GM12865 (cell line): Measurements from ENCODE around the gene ADCY1.

ENCODE experiments used
- DNase-seq: peaks from one replicate; pipeline ENCODE4 v3.0.0; 2010; ENCODE audit warnings: low read depth
- H3K4me3 ChIP-seq: 2 replicates; pipeline ENCODE4 v1.5.1; 2011; ENCODE audit warnings: mild to moderate bottlenecking, low read depth, low read length, control low read depth
- CTCF ChIP-seq: IDR thresholded peaks from 2 replicates; pipeline ENCODE4 v1.5.1; 2011; ENCODE audit warnings: low read length, control low read depth, low read depth, inconsistent platforms; ENCODE audit not compliant: insufficient read depth; ENCODE audit errors: missing control alignments

ADCY1 gene

GRCh38 chr7:45582136-45582749 lies 8.1 kb downstream of the ADCY1 start:
- no peak overlapping the region for H3K4me3 ChIP-seq
- TF ChIP-seq CTCF: no peak
- no peak for DNase-seq

- no peak overlapping the region for H3K4me3 ChIP-seq
- no peak for DNase-seq
- no peak for TF ChIP-seq CTCF
Measured at GRCh38 chr7:45582868-45583277, 8.7 kb downstream of the ADCY1 start.

GRCh38 chr7:45583296-45583695 lies 9.1 kb downstream of the ADCY1 start:
- H3K4me3 ChIP-seq: no peak overlapping the region
- TF ChIP-seq CTCF: no peak
- no peak for DNase-seq

- H3K4me3 ChIP-seq: no peak overlapping the region
- DNase-seq: no peak
- TF ChIP-seq CTCF: no peak
Measured at GRCh38 chr7:45584261-45585210, 10.4 kb downstream of the ADCY1 start.

- no peak for TF ChIP-seq CTCF
- no peak for DNase-seq
- no peak overlapping the region for H3K4me3 ChIP-seq
Measured at GRCh38 chr7:45585628-45586027, 11.5 kb downstream of the ADCY1 start.

GRCh38 chr7:45586542-45587520 lies 12.7 kb downstream of the ADCY1 start:
- TF ChIP-seq CTCF: no peak
- DNase-seq: no peak
- no peak overlapping the region for H3K4me3 ChIP-seq
